COLO668 (cell line): ENCODE results near the gene FAM13B.
A peak's percentile ranks its signal among the peaks of the same experiment; 100 is the strongest.

Source experiments
- DNase-seq: peaks from one replicate; lab custom pipeline; 2025; ENCODE audit not compliant: unreplicated experiment; lab: John Stamatoyannopoulos, UW

FAM13B gene

DNA sequence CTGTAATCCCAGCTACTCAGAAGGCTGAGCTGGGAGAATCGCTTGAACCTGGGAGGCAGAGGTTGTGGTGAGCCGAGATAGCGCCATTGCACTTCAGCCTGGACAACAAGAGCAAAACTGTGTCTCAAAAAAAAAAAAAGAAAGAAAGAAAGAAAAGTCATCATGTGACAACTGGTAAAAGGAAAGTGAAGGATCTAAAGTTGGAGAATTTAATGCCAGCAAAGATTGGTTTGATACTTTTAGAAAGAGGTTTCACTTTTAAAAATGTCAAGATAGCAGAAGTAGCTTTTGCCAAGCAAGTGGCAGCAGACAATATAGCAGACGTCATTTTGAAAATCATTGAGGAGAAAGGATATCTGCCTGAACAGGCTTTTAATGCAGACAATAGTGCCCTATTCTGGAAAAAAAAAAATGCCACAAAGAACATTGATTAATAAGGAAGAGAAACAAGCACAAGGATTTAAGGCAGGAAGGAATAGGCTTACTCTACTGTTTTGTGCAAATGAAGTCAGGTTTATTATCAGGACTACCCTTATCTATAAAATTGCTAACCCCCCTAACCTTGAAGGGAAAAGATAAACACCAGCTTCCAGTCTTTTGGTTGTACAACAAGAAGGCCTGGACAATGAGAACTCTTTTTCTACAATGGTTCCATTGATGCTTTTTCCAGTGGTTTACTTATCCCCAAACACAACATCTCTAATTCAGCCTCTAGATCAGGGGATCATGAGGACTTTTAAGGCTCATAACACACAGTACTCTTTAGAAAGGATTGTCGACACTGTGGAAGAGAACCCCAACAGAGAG is 131.7 kb downstream of the FAM13B start:
- DNase-seq, result no peak

DNA sequence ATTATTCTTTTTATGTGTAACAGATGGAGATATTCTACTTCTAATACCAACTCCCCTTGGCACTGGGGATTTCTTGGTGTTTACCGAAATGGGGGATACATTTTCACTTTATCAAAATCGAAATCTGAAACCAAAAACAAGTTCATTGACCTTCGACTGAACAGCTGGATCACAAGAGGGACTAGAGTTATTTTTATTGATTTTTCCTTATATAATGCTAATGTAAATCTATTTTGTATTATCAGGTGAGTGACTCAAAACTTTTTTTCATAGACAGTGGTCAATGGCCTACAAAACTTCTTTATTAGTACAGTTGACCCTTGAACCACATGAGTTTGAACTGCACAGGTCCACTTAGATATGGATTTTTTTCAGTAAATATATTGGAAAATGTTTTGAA is 133.4 kb downstream of the FAM13B start:
- no peak for DNase-seq

DNA sequence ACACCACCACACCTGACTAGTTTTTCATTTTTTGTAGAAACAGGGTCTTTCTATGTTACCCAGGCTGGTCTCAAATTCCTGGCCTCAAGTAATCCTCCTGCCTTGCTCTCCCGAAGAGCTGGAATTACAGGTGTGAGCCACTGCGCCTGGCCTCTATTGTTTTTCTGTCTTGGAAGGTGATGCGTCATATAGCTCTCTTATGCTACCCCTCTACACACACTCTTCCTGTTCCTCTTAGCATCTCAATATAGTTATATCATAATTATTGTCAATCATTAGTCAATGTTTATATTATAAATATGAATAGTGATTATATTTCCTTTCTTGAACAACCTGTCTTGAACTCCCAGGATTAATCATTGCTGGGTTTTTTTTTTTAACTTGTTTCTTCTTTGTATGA is 136.3 kb downstream of the FAM13B start:
- no peak for DNase-seq

DNA sequence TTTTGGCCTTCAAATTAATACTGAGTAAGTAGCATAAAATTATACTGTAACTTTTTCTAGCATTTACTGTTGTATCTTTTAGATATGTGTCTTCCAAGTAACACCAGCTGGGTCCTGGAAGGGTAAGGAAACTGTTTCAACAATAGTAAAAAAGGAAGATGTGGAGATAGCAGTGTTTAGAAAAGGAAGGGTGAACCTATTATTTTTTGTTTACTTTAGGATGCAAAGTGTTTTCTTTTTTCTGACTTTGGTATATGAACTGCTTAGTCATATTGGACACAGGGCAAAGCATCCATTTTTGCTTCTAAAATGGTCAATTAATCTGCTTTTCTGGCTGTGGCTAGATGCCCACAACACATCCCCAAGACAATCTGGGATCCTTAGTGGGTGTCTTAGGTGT is 138.3 kb downstream of the FAM13B start:
- DNase-seq, result no peak

DNA sequence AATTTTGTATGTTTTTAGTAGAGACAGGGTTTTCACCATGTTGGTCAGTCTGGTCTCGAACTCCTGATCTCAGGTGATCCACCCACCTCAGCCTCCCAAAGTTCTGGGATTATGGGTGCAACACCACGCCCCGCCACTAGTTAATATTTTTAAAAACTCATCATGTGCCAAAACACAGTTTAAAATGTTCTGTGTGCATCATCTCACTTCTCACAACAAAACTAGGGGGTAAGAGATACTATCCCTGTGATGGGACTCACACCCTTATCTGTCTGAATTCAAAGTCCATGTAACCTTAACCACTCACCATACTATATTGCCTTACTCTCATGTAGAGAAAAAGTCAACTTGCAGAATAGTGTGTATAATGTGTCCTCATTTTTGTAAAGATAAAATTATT is 141.0 kb downstream of the FAM13B start:
- no peak for DNase-seq

DNA sequence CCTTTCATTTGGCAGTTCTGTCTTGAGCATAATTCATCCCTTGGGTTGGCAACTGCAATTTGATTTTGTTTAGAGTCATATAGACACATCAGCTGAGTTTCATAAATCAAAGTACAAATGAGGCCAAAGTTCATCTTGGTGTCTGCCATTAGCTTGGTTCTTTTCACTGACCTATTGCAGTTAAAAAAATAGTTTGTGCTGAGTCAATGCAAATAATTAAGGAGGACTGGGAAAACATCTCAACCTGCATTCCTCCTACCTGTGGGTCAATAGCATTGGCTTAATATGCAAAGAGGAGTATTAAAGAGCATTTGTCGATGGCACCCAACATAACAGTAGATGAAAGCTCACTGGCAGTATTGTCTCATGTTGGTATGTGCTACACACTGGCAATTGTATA is 142.0 kb downstream of the FAM13B start:
- DNase-seq, result no peak

DNA sequence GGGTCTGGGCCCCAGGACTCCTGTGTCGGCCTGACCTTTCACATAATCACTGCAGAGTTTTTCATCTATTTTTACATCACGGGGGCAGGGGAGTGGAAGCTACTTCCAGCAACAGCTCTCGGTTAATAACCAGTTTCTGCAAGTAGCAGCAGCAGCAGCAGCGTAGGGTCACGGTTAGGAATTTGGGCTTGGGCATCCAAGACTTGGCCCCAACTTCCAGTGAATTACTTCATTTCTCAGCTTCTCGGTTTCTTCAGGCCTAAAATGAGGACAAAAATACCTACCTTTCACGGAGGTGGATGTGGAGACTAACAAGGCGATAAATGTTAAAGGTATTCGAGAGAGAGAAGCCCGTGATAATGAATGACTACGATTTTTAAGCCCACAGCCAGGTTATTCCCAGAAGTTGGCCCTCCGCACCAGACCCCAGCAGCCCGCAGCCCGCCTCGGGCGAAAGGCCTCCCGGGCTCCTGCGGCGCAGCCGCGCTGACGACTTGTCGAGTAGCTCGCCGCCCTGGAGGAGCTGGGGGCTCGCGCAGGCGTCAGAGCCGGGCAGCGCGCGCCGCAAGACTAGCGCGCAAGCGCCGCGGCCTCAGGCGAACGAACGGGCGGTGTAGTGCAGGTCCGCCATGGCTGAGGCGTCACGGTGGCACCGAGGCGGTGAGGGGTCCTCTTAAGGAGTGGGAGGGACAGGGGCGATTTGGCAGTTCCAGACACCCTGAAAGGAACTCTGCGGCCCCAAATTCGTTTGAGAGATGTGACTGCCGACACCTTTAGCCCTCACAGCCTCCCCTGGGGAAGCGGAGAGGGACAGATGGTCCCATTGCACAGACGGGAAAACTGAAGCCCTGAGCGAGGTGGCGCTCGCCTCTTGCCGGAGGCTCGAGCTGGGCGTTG is 143.8 kb downstream of the FAM13B start, which contains the start of gene PKD2L2:
Gene PKD2L2, plus strand, starts transcription at position 595 of the 897 bp plus-strand sequence. Its CDS starts 35 bp downstream, at position 630.
- DNase-seq, result peak; percentile 92

DNA sequence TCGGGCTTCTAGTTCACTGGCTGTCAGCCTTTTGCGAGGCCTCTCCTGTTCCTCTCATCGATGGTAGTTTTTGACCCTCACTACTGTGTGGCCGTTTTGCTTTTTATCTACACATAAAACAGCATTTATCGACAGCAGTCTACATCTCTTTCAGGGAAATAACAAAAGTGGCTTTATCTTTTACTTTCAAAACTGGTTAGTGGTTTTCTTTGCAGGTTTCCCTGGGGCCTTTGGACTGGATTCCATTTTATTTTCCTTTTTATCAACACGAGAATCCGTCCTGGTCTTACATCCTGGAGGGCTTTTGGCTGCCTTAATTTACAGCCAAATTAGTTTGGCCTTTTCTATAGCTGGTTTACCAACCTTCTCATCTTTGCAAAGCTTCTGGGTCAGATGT is 144.4 kb downstream of the FAM13B start:
- DNase-seq, result no peak
